Mesenchymal stem cell (in vitro differentiated cells and primary cell): ENCODE data around the gene CAMTA1.
A peak's percentile ranks its signal among the peaks of the same experiment; 100 is the strongest.

ENCODE experiments used
- DNase-seq: peaks from one replicate; pipeline ENCODE4 v3.0.0-alpha.2; 2013
- H2AFZ ChIP-seq: one replicate; pipeline ENCODE4 v1.6.1; 2013; ENCODE audit warnings: low read depth, mild to moderate bottlenecking, control low read depth, inconsistent platforms, low read length, moderate library complexity
- H2AK5ac ChIP-seq: 2 replicates; pipeline ENCODE4 v1.6.1; 2013; ENCODE audit warnings: low read length, moderate library complexity, mild to moderate bottlenecking, inconsistent platforms; ENCODE audit not compliant: severe bottlenecking
- H2BK120ac ChIP-seq: one replicate; pipeline ENCODE4 v1.6.1; 2013; ENCODE audit warnings: low read depth, mild to moderate bottlenecking, inconsistent platforms, low read length, moderate library complexity
- H2BK12ac ChIP-seq, 2 experiments: one replicate each; pipeline ENCODE4 v1.6.1; 2013; ENCODE audit warnings: inconsistent platforms in 2 of 2, low read length in 2 of 2, mild to moderate bottlenecking in 2 of 2, moderate library complexity in 2 of 2, control low read depth in 1 of 2
- H2BK15ac ChIP-seq: one replicate; pipeline ENCODE4 v1.6.1; 2013; ENCODE audit warnings: mild to moderate bottlenecking, low read depth, inconsistent platforms; ENCODE audit not compliant: poor library complexity, severe bottlenecking
- H2BK5ac ChIP-seq: 2 replicates; pipeline ENCODE4 v1.6.1; 2013; ENCODE audit warnings: low read depth, mild to moderate bottlenecking, low read length, control low read depth, inconsistent platforms; ENCODE audit not compliant: poor library complexity, severe bottlenecking
- H3K14ac ChIP-seq, 2 experiments: one replicate each; pipeline ENCODE4 v1.6.1; 2013; ENCODE audit warnings: inconsistent platforms in 2 of 2, low read length in 2 of 2, control low read depth in 1 of 2, mild to moderate bottlenecking in 1 of 2, moderate library complexity in 1 of 2
- H3K18ac ChIP-seq, 2 experiments: one replicate each; pipeline ENCODE4 v1.6.1; 2013; ENCODE audit warnings: inconsistent platforms in 2 of 2, low read length in 2 of 2, control low read depth in 1 of 2, low read depth in 1 of 2, mild to moderate bottlenecking in 1 of 2
- H3K23ac ChIP-seq, 2 experiments: one replicate each; pipeline ENCODE4 v1.6.1; 2013; ENCODE audit warnings: inconsistent platforms in 2 of 2, low read length in 2 of 2, mild to moderate bottlenecking in 2 of 2, moderate library complexity in 2 of 2, control low read depth in 1 of 2
- H3K27ac ChIP-seq: 2 replicates; pipeline ENCODE4 v1.5.1; 2013; ENCODE audit warnings: mild to moderate bottlenecking, moderate library complexity, low read length, control low read depth, inconsistent platforms; ENCODE audit not compliant: poor library complexity, severe bottlenecking
- H3K27me3 ChIP-seq, 2 experiments: 2 replicates each; pipeline versions ENCODE4 v1.6.1 to v1.7.0; 2013; ENCODE audit warnings: low read length in 2 of 2, mild to moderate bottlenecking in 2 of 2, moderate library complexity in 2 of 2, control low read depth in 1 of 2, inconsistent platforms in 1 of 2; ENCODE audit not compliant: control insufficient read depth in 1 of 2, insufficient read depth in 1 of 2
- H3K36me3 ChIP-seq, 2 experiments: 2 replicates each; pipeline versions ENCODE4 v1.6.1 to v1.7.0; 2013; ENCODE audit warnings: low read length in 2 of 2, control low read depth in 1 of 2, inconsistent platforms in 1 of 2, low read depth in 1 of 2, mild to moderate bottlenecking in 1 of 2; ENCODE audit not compliant: insufficient read depth in 2 of 2, control insufficient read depth in 1 of 2
- H3K4ac ChIP-seq, 2 experiments: one replicate each; pipeline ENCODE4 v1.6.1; 2013; ENCODE audit warnings: inconsistent platforms in 2 of 2, low read length in 2 of 2, mild to moderate bottlenecking in 2 of 2, moderate library complexity in 2 of 2, control low read depth in 1 of 2, low read depth in 1 of 2
- H3K4me1 ChIP-seq: 2 replicates; pipeline ENCODE4 v1.6.1; 2013; ENCODE audit warnings: low read depth, low read length, control low read depth; ENCODE audit not compliant: control insufficient read depth, insufficient read depth
- H3K4me2 ChIP-seq: 2 replicates; pipeline ENCODE4 v1.6.1; 2013; ENCODE audit warnings: low read length, mild to moderate bottlenecking, inconsistent platforms; ENCODE audit not compliant: poor library complexity, severe bottlenecking
- H3K4me3 ChIP-seq, 2 experiments: 2 replicates each; pipeline versions ENCODE4 v1.5.1 to v1.7.0; 2013; ENCODE audit warnings: low read length in 2 of 2, mild to moderate bottlenecking in 2 of 2, control low read depth in 1 of 2, low read depth in 1 of 2; ENCODE audit not compliant: insufficient read depth in 1 of 2
- H3K79me1 ChIP-seq: replicated peaks from 2 replicates; pipeline ENCODE4 v1.6.1; 2013; ENCODE audit warnings: mild to moderate bottlenecking, control low read depth, low read length, inconsistent platforms; ENCODE audit not compliant: poor library complexity, severe bottlenecking
- H3K9ac ChIP-seq: 2 replicates; pipeline ENCODE4 v1.7.0; 2013; ENCODE audit warnings: mild to moderate bottlenecking, low read length, moderate library complexity
- H3K9me3 ChIP-seq: 2 replicates; pipeline ENCODE4 v1.7.0; 2013; ENCODE audit warnings: mild to moderate bottlenecking, low read length; ENCODE audit not compliant: control insufficient read depth
- H4K8ac ChIP-seq: one replicate; pipeline ENCODE4 v1.6.1; 2013; ENCODE audit warnings: inconsistent platforms, mild to moderate bottlenecking, low read length, moderate library complexity
- H4K91ac ChIP-seq: one replicate; pipeline ENCODE4 v1.6.1; 2013; ENCODE audit warnings: mild to moderate bottlenecking, low read length, inconsistent platforms
- whole genome bisulfite sequencing: methylation state at CpG from one replicate; pipeline ENCODE4 v1.1.7; 2013; ENCODE audit warnings: mixed read lengths; 5-methylcytosine and 5-hydroxymethylcytosine counted together

Gene CAMTA1

GRCh38 chr1:7528386-7529198 lies 743.3 kb downstream of the CAMTA1 start:
- H2BK12ac ChIP-seq, result no peak overlapping the region
- 77% methylated on average over 6 of the region's 6 CpGs for WGBS
- no peak for DNase-seq

DNA sequence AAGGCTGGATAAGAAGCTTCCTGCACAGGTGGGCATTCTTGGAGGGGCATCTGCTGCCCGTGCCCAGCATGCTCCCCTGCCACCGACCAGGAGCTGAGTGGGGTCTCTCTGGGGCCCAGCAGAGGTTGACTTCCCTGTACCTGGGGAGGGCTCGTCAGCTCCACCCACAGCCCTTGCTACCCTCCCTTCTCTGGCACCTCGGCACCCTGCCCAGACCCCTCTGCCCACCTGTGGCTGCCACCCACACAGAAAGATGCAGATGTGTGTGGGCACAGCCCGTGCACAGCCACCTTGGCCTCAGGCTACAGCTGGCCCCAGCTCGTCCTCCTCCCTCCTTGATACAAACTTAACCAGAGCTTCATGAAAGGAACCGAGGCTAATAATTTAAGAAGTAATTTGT lies 744.7 kb downstream of the CAMTA1 start:
- H3K18ac ChIP-seq, result no peak overlapping the region
- WGBS, result 81% methylated on average over 5 of the region's 7 CpGs
- H3K79me1 ChIP-seq, result no peaks in the 10 kb centered on the region
- no peak overlapping the region for H2AFZ ChIP-seq
- peak overlapping the region in 1 of 2 experiments; percentile 4 for H3K4me3 ChIP-seq
- H4K8ac ChIP-seq, result no peak overlapping the region
- peaks cover 0 to 2% of the 10 kb centered on the region in 2 experiments for H3K36me3 ChIP-seq
- peaks cover 17% of the 10 kb centered on the region for H3K4me1 ChIP-seq
- H2AK5ac ChIP-seq, result no peak overlapping the region
- no peak overlapping the region for H4K91ac ChIP-seq
- H2BK15ac ChIP-seq, result no peak overlapping the region
- no peak overlapping the region for H3K4me2 ChIP-seq
- DNase-seq, result no peak
- H3K27me3 ChIP-seq, result peaks cover 0 to 23% of the 10 kb centered on the region in 2 experiments
- H3K4ac ChIP-seq, result no peak overlapping the region
- no peaks in the 10 kb centered on the region for H3K9me3 ChIP-seq
- H2BK5ac ChIP-seq, result no peak overlapping the region
- H3K23ac ChIP-seq, result no peak overlapping the region
- no peak overlapping the region for H2BK120ac ChIP-seq
- no peak overlapping the region for H2BK12ac ChIP-seq
- H3K14ac ChIP-seq, result peak overlapping the region in 1 of 2 experiments; percentile 48
- H3K9ac ChIP-seq, result no peak overlapping the region
- no peak overlapping the region for H3K27ac ChIP-seq

More at GRCh38 chr1:7528386-7529198, 743.3 kb downstream of the CAMTA1 start:
- no peak overlapping the region for H2BK120ac ChIP-seq
- no peak overlapping the region for H4K91ac ChIP-seq
- no peak overlapping the region for H3K4me2 ChIP-seq
- H2AFZ ChIP-seq, result no peak overlapping the region
- H3K27ac ChIP-seq, result no peak overlapping the region
- peaks cover 0 to 2% of the 10 kb centered on the region in 2 experiments for H3K36me3 ChIP-seq
- H3K4ac ChIP-seq, result no peak overlapping the region
- H3K18ac ChIP-seq, result no peak overlapping the region
- H3K23ac ChIP-seq, result no peak overlapping the region
- no peak overlapping the region for H4K8ac ChIP-seq
- peaks cover 0 to 11% of the 10 kb centered on the region in 2 experiments for H3K27me3 ChIP-seq
- H3K4me1 ChIP-seq, result peaks cover 10% of the 10 kb centered on the region
- no peak overlapping the region for H3K14ac ChIP-seq
- H3K4me3 ChIP-seq, result no peak overlapping the region
- H2BK5ac ChIP-seq, result no peak overlapping the region
- no peak overlapping the region for H3K9ac ChIP-seq
- H2AK5ac ChIP-seq, result no peak overlapping the region
- H2BK15ac ChIP-seq, result no peak overlapping the region
- no peaks in the 10 kb centered on the region for H3K9me3 ChIP-seq
- no peaks in the 10 kb centered on the region for H3K79me1 ChIP-seq

- no peak overlapping the region for H3K27ac ChIP-seq
- no peaks in the 10 kb centered on the region for H3K36me3 ChIP-seq
- no peak overlapping the region for H3K4me3 ChIP-seq
- H3K23ac ChIP-seq, result no peak overlapping the region
- H3K14ac ChIP-seq, result no peak overlapping the region
- no peak overlapping the region for H2AFZ ChIP-seq
- peaks cover 27% of the 10 kb centered on the region for H3K4me1 ChIP-seq
- no peak overlapping the region for H2AK5ac ChIP-seq
- H3K9me3 ChIP-seq, result no peaks in the 10 kb centered on the region
- H3K4me2 ChIP-seq, result no peak overlapping the region
- no peak for DNase-seq
- H3K9ac ChIP-seq, result no peak overlapping the region
- WGBS, result 91% methylated on average over 18 of the region's 18 CpGs
- H3K4ac ChIP-seq, result no peak overlapping the region
- H4K8ac ChIP-seq, result no peak overlapping the region
- H3K18ac ChIP-seq, result no peak overlapping the region
- no peak overlapping the region for H2BK15ac ChIP-seq
- no peaks in the 10 kb centered on the region for H3K79me1 ChIP-seq
- no peak overlapping the region for H2BK5ac ChIP-seq
- no peak overlapping the region for H2BK12ac ChIP-seq
- no peak overlapping the region for H4K91ac ChIP-seq
- H3K27me3 ChIP-seq, result peaks cover 0 to 41% of the 10 kb centered on the region in 2 experiments
- H2BK120ac ChIP-seq, result no peak overlapping the region
These were observed 746.5 kb downstream of the CAMTA1 start for GRCh38 chr1:7531562-7532340.

- H3K18ac ChIP-seq, result no peak overlapping the region
- no peak for DNase-seq
- H3K23ac ChIP-seq, result no peak overlapping the region
- H2BK15ac ChIP-seq, result peak overlapping the region; percentile 86
- H3K27ac ChIP-seq, result no peak overlapping the region
- H3K9me3 ChIP-seq, result peaks cover 3% of the 10 kb centered on the region
- H3K9ac ChIP-seq, result no peak overlapping the region
- no peaks in the 10 kb centered on the region for H3K79me1 ChIP-seq
- H3K4me2 ChIP-seq, result no peak overlapping the region
- no peak overlapping the region for H4K8ac ChIP-seq
- peaks cover 0 to 51% of the 10 kb centered on the region in 2 experiments for H3K27me3 ChIP-seq
- H3K4ac ChIP-seq, result no peak overlapping the region
- no peak overlapping the region for H2BK5ac ChIP-seq
- H3K14ac ChIP-seq, result peak overlapping the region in 1 of 2 experiments; percentile 56
- no peaks in the 10 kb centered on the region for H3K36me3 ChIP-seq
- H3K4me1 ChIP-seq, result peaks cover 31% of the 10 kb centered on the region
- H2AK5ac ChIP-seq, result no peak overlapping the region
- H2BK12ac ChIP-seq, result peak overlapping the region in 1 of 2 experiments; percentile 45
- no peak overlapping the region for H2AFZ ChIP-seq
- H3K4me3 ChIP-seq, result no peak overlapping the region
- WGBS, result 82% methylated on average over 10 of the region's 10 CpGs
- no peak overlapping the region for H2BK120ac ChIP-seq
- peak overlapping the region; percentile 25 for H4K91ac ChIP-seq
These were observed 747.8 kb downstream of the CAMTA1 start for GRCh38 chr1:7533006-7533405.
